Hematopoietic multipotent progenitor cell treated with erythropoietin and hydrocortisone succinate and interleukin-3 and kit ligand, for 6 days (in vitro differentiated cells): ENCODE data around the gene AFG1L.
"Not testable (repeated sequence)": the region's sequence is repeated elsewhere in the genome, so short reads cannot be mapped to it uniquely, and the experiment has no call there.

Experiments used
- DNase-seq: peaks from one replicate; pipeline ENCODE4 v3.0.0-alpha.2; 2015

AFG1L gene

DNA sequence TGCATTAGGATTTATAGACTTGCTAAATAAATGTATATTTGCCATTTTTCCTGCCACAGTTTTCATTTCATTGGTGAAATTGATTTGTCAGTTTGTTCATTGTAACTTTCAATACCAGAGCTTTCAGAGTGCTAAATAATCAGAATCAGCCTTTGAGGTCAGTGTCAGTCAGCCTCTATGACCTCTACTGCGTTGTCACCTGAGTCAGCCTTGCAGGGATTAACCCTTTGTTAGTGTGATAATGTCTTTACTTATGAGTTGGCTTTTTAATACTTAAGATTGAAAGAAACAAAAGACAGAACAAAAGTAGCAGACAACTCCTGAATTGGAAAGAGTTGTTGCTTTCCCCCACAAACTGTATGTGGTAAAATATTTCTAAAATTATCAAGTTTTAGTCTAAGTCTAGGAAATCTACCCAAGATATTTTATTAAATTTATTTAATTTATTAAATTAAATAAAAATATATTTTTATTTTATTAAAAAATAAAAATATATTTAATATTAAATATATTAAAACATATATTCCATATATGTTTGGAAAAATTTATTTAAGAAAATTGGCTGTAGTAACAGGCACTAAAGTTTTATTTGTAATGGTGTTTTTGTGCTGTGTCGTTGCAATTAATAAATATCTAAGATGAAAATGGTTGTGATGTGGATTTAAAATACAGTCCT, 125.2 kb downstream of the AFG1L start:
- no peak for DNase-seq

- no peak for DNase-seq
Measured at GRCh38 chr6:108421366-108421765, 126.5 kb downstream of the AFG1L start.

- no peak for DNase-seq
Measured at GRCh38 chr6:108423982-108424705, 129.3 kb downstream of the AFG1L start.

DNA sequence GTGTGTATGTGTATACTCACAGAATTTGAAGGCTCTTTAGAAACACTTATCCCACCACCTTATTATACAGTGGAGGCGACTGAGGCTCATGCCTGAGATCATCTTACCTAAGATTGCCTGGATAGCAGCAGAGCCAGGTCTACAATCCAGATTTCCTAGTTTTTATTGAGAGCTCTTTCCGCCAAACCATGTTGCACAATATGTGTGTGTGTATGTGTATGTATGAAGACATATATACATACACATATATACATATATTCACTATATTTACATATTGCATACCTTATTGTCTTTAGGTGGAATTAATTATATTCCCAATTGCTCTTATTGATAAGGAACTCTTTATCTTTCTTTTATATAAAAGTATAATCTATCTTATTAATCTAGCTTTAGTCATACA, 130.6 kb downstream of the AFG1L start:
- DNase-seq, result no peak

- DNase-seq, result no peak
Measured at GRCh38 chr6:108432143-108432542, 137.3 kb downstream of the AFG1L start.

- peak; percentile 55 for DNase-seq
Measured at GRCh38 chr6:108432792-108433191, 137.9 kb downstream of the AFG1L start.

- DNase-seq, result peak; percentile 33
Measured at GRCh38 chr6:108434222-108434621, 139.4 kb downstream of the AFG1L start.

- no peak for DNase-seq
Measured at GRCh38 chr6:108435391-108435790, 140.5 kb downstream of the AFG1L start.

DNA sequence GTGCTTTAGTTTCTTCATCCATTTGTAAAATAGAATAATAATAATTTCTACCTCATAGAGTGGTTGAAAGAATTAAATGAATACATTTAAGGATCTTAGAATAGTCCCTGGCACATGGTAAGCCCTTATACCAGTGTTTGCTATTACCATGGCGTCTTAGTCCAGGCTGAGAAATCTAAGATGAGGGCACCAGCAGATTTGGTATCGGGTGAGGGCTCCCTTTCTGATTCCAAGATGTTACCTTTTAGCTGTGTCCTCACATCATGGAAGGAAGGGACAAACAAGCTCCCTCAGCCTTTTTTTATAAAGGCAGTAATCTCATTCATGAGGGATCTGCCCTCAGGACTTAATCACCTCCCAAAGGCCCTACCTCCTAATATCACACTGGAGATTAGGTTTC, 141.9 kb downstream of the AFG1L start:
- DNase-seq, result no peak

- DNase-seq, result no peak
Measured at GRCh38 chr6:108437821-108438220, 143.0 kb downstream of the AFG1L start.

GRCh38 chr6:108438918-108439317, 144.1 kb downstream of the AFG1L start:
- DNase-seq, result peak; percentile 55

DNA sequence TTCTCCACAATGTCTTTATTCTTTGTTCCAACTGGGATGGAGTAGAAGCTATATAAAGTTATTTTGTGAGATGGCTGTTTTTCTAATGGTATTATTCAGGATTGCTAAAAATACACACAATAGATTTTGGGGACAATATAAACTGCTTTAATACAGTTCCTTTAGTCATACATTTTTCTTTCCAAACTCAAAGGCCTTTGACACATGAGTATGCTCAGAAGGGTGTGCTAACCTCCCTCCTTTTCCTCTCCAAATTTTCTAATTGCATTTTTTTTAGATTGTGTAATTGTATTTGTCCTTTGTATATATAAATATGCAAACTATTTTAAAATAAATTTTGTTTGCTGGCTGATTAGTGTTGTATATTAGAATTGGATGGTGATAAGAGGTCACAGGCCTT, 146.3 kb downstream of the AFG1L start:
- no peak for DNase-seq

DNA sequence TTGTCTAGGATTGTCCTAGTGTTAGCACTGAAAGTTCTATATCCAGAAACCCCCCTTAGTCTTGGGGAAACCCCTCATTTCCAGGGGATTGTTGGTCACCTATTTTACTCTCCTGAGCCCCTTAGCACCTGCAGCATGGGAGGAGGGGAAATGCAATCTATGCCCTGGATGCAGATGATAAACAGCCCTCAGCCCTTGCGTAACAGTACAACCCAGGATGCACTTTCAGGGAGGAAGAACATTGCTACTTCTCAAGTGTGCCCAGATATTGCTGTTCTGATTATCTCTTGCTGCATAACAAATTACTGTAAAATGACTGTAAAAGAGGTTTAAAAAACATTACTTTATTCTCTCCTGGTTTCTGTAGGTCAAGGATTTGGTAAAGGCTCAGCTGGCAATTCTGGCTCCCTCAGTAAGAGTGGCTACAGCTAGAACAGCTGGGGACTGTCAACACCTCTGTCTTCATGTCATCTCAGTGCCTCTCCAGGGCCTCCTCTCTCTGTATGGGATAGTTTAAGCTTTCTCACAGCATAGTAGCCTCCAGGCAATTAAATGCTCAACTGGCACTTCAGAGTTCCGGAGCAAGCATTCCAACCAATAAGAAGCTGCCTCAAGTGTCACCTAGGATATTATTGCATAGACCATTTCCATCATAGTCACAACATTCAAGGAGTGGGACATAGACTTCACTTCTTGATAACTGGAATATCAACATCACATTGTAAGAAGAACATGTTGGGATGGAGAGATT, 148.1 kb downstream of the AFG1L start:
- DNase-seq, result no peak

GRCh38 chr6:108446629-108447150, 151.8 kb downstream of the AFG1L start:
- DNase-seq, result no peak

DNA sequence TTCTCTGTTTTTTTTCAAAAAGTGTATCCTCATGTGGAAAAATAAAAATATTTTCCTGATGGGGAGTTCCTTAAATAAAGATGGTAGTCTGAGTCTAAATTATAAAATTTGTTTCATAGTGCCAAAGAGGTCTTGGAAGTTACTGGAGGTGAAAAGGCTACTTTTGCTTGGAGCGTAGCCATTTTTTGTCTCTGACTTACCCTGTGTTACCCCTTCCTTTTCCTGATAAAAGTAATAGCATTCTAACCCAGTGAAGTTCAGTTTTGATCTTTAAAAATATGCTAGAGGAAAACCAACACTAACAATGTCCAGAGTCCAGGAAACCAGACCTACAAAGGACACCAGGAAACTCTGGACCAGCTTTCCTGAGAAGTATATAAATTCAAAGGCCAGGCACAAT, 153.6 kb downstream of the AFG1L start:
- no peak for DNase-seq

GRCh38 chr6:108449717-108450116, 154.9 kb downstream of the AFG1L start:
- not testable (repeated sequence) for DNase-seq

DNA sequence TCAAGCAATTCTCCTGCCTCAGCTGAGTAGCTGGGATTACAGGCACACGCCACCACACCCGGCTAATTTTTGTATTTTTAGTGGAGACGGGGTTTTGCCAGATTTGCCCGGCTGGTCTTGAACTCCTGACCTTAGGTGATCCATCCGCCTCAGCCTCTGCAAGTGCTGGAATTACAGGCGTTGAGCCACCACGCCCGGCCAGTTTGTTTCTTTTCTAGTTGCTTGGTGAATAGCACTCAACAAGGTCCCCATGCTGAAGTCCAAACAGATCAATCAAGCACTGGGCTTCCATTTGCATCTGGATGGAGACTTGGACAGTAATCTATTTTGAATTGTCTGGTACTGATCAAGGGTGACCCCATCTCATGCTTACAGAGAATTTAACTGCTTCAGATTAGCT, 157.0 kb downstream of the AFG1L start:
- DNase-seq, result no peak

GRCh38 chr6:108452711-108453195, 157.9 kb downstream of the AFG1L start:
- no peak for DNase-seq

- DNase-seq, result peak; percentile 43
Measured at GRCh38 chr6:108453601-108454185, 158.8 kb downstream of the AFG1L start.

GRCh38 chr6:108454356-108454755, 159.5 kb downstream of the AFG1L start:
- DNase-seq, result no peak

DNA sequence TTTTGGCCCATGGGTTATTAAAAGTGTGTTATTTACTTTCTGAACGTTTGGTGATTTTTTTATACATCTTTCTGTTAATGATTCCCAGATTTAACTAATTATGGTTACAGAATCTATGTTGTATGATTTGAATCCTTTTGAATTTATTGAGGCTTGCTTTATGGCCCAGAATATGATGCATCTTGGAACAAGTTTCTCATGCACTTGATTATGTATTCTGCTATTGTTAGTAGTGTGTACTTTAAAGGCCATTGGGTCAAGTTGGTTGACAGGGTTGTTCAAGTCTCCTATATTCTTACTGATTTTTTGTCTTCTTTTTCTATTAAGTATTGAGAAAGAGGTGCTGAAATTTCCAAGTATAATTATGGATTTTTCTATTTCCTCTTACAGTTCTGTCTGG, 160.8 kb downstream of the AFG1L start:
- no peak for DNase-seq

- DNase-seq, result no peak
Measured at GRCh38 chr6:108463784-108464183, 168.9 kb downstream of the AFG1L start.
